Measurements from ENCODE around the gene EMC7.

Gene EMC7

DNA sequence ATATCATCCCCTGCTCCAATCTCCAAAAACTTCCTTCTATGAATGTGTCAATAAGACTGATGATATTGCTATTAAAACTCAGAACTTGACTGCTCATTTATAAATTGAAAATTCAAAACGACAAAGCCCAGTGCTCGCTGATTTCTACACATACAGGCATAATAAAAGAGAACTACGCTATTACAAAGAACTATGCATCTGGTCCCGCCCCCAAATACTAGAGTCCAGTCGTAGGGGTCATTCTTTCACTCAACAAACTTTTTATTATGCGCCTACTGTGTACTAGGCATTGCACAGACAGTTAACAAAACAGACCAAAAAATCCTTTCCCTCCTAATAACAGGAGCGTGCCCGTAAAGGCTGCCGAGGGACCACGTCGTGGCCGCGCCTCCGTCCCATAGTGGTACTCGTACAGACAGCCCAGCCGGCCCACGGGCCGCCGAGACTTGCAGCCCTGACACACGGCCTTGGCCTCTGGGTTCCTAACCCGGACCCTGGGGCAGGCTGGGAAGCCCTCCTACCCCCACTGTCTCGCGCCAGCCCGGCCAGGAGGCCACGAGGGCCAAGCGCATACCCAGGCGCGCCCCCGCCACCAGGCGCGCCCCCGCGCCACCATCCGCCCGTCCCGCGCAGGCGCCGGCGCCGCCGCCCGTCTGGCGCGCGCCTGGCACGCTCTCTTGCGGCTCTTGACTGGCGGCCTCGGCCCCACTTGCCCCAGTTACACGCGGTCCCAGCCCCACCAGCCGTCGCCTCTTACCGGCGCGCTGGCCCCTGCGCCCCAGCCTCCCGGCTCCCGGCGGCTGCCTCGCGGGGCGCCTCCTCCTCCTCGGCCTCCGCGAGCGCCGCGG lies 63.4 kb downstream of the EMC7 start:
- peak; percentile 57 to 65 for DNase-seq
